HUES6 (cell line): ENCODE measurements around the gene SPTBN5.

Experiments used
- H3K27ac ChIP-seq: 2 replicates; pipeline ENCODE4 v1.7.0; 2013; ENCODE audit warnings: low read depth, mild to moderate bottlenecking, low read length, inconsistent platforms
- H3K27me3 ChIP-seq: 2 replicates; pipeline ENCODE4 v1.6.1; 2013; ENCODE audit warnings: low read length; ENCODE audit not compliant: control insufficient read depth, insufficient read depth
- H3K36me3 ChIP-seq: 2 replicates; pipeline ENCODE4 v1.6.1; 2013; ENCODE audit warnings: low read length; ENCODE audit not compliant: control insufficient read depth, insufficient read depth
- H3K4me1 ChIP-seq: 2 replicates; pipeline ENCODE4 v1.6.1; 2013; ENCODE audit warnings: low read length; ENCODE audit not compliant: control insufficient read depth, insufficient read depth
- H3K4me3 ChIP-seq: 2 replicates; pipeline ENCODE4 v1.5.1; 2013; ENCODE audit warnings: low read depth, low read length
- H3K9ac ChIP-seq: one replicate; pipeline ENCODE4 v1.6.1; 2013; ENCODE audit warnings: mild to moderate bottlenecking, low read length
- H3K9me3 ChIP-seq: 2 replicates; pipeline ENCODE4 v1.6.1; 2013; ENCODE audit warnings: low read depth, low read length; ENCODE audit not compliant: control insufficient read depth, insufficient read depth

SPTBN5 gene

DNA sequence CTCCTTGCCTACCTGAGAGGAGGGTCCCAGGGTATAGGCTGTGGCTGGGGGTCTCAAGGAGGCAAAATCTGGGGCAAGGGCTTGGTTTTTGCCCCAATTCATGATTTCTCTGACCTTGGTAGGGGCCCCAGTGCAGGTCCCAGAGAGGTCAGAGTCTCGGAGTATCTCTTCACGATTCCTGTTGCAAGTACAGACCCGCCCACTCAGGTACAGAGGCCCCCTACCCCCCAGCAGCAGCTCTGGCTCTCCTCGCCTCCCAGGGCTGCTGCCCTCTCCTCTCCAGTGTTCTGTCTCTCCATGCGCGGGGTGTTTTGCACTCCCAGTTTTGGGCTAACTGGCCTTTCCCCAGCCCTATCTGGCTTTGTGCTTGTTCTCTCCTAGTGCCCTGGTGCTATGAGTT lies 71.4 kb downstream of the SPTBN5 start:
- no peaks in the 10 kb centered on the region; the same call in 1 of the 2 replicates for H3K27me3 ChIP-seq
- peaks cover 50% of the 10 kb centered on the region for H3K36me3 ChIP-seq
- no peak overlapping the region for H3K4me3 ChIP-seq
- no peak overlapping the region for H3K27ac ChIP-seq
- H3K9me3 ChIP-seq, result no peaks in the 10 kb centered on the region
- no peak overlapping the region for H3K9ac ChIP-seq
- H3K4me1 ChIP-seq, result no peaks in the 10 kb centered on the region

DNA sequence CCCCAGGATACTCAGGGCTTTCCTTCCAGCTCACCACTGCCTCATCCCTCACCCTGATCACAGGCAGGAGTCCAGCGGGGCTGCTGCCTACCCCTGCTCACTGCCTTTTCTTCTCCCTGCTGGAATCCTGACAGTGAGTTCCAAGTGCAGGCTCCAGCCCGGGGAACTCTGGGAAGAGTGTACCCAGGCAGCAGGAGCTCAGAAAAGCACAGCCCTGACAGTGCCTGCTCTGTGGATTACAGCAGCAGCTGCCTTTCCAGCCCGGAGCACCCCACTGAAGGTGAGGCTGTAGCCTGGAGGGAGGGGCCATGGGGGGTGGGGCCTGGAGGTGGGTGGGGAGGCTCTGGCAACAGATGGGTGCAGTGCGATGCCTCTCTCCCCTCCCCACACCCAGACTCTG lies 72.0 kb downstream of the SPTBN5 start:
- Histone ChIP-seq H3K4me1 (no peaks in the 10 kb centered on the region), H3K9ac (no peak overlapping the region), H3K4me3 (no peak overlapping the region), H3K27ac (no peak overlapping the region), H3K27me3 (no peaks in the 10 kb centered on the region; the same call in 1 of the 2 replicates), H3K36me3 (peaks cover 52% of the 10 kb centered on the region), H3K9me3 (no peaks in the 10 kb centered on the region)

DNA sequence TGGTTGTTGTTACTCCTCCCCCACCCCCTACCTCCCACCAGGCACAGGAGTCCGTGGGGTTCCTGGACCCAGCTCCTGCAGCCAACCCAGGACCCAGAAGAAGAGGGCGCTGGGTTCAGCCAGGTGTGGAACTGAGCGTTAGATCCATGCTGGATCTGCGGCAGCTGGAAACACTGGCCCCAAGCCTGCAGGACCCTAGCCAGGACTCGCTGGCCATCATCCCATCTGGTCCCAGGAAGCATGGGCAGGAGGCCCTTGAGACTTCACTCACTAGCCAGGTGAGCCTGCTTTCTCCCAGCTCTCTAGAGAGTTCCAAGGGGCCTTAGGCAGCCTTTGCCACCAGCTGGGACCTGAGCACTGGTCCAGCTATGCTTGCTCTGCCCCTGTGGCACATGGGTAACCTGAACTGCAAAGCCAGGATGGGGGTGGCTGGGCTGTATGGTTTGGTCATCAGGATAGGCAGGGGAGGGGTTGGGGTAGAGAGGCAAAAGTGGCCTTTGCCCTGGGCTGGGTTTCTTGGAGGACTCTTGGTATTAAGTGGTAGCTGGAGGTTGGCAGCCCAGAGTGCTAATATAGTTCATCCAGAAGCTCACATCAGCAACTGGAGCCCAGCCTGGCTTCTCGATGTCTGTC lies 72.9 kb downstream of the SPTBN5 start:
- Histone ChIP-seq H3K4me3 (no peak overlapping the region), H3K27me3 (no peaks in the 10 kb centered on the region), H3K27ac (no peak overlapping the region), H3K9me3 (no peaks in the 10 kb centered on the region), H3K9ac (no peak overlapping the region), H3K36me3 (peaks cover 53% of the 10 kb centered on the region), H3K4me1 (no peaks in the 10 kb centered on the region)

DNA sequence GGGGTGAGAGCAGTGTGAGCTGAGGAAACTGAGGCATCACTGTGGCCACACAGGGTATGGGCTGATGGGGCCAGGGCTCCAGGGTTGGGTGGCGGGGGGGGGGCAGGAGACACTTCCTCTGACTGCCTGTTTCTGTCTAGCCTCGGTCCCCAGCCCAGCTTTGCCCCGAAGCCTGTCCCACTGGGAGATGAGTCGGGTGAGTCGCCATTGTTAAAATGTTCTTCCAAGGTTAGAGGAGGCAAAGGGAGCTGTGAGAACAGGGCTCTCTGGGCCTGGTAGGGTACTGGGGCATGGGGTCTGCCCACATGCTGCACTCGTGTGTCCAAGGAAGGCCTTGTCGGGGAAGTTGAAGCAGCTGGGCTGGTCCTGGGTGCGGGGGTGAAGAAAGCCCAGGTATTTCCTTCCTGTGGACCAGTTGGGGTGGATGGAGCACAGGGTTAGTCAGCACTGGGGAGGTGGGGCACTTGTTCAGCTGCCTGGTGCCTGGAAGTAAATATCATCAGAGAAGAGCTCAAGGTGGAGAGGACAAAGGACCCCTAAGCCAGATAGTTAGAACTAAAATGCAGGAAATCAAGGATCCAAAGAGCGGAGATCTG lies 74.3 kb downstream of the SPTBN5 start:
- H3K4me1 ChIP-seq, result no peaks in the 10 kb centered on the region
- peaks cover 58% of the 10 kb centered on the region for H3K36me3 ChIP-seq

DNA sequence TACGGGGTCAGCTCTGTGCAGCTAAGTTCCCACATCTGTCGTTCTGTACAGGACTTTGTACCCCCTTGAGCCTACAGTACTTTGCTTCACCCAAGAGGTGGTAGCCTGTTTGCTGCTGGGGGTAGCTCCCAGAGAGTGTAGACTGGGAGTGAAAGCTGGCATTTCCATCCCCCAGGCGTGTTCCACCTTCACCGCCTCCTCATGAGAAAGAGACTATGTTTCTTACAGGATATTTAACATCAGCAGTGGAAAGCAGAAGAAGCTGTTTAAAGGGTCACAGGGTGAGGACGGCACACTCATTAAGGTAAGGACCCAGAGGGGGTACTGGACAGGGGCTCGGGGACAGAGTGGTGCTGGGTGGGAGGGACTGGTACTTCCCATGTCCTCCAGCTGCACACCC lies 76.1 kb downstream of the SPTBN5 start:
- no peak overlapping the region for H3K27ac ChIP-seq
- no peaks in the 10 kb centered on the region for H3K27me3 ChIP-seq
- H3K36me3 ChIP-seq, result peaks cover 42% of the 10 kb centered on the region
- no peaks in the 10 kb centered on the region for H3K9me3 ChIP-seq
- no peak overlapping the region for H3K4me3 ChIP-seq
- H3K4me1 ChIP-seq, result no peaks in the 10 kb centered on the region
- no peak overlapping the region for H3K9ac ChIP-seq

More for the DNA sequence above, 74.3 kb downstream of the SPTBN5 start:
- Histone ChIP-seq H3K9ac (no peak overlapping the region), H3K27me3 (no peaks in the 10 kb centered on the region), H3K4me3 (no peak overlapping the region), H3K9me3 (no peaks in the 10 kb centered on the region), H3K27ac (no peak overlapping the region)

DNA sequence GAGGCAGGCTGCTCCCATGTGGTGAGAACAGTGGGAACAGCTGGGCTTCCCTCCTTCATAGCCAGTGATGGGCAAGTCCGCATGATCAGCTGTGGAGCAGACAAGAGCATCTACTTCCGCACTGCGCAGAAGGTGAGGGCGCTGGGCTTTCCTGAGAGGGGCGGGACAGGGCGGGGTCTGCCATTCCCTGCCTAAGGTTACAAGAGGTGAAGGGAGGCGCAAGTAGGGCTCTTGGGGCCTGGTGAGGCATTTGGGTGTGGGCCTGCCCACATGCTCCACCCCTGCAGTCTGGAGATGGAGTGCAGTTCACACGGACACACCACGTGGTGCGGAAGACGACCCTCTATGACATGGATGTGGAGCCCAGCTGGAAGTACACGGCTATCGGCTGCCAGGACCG lies 76.5 kb downstream of the SPTBN5 start:
- Histone ChIP-seq H3K9ac (no peak overlapping the region), H3K36me3 (peaks cover 38% of the 10 kb centered on the region), H3K4me3 (no peak overlapping the region), H3K9me3 (no peaks in the 10 kb centered on the region), H3K27ac (no peak overlapping the region), H3K4me1 (no peaks in the 10 kb centered on the region), H3K27me3 (no peaks in the 10 kb centered on the region)

DNA sequence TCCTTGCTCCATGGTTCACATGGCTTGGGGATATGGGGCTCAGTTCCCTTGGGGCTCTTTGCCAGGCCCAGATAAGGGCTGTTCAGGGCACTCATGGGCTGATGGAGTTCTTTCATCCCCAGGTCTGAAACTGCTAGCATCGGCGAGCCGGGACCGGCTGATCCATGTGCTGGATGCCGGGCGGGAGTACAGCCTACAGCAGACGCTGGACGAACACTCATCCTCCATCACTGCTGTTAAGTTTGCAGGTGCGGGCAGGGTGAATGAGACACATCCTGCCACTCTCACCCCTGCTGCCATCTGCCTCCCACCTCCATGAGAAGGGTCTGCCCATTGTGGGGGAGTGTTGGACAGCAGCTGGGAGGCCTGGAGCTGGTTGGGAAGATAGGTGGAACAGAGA lies 77.1 kb downstream of the SPTBN5 start:
- Histone ChIP-seq H3K9ac (no peak overlapping the region), H3K4me1 (no peaks in the 10 kb centered on the region), H3K27me3 (no peaks in the 10 kb centered on the region), H3K27ac (no peak overlapping the region), H3K9me3 (no peaks in the 10 kb centered on the region), H3K4me3 (no peak overlapping the region), H3K36me3 (peaks cover 35% of the 10 kb centered on the region)

DNA sequence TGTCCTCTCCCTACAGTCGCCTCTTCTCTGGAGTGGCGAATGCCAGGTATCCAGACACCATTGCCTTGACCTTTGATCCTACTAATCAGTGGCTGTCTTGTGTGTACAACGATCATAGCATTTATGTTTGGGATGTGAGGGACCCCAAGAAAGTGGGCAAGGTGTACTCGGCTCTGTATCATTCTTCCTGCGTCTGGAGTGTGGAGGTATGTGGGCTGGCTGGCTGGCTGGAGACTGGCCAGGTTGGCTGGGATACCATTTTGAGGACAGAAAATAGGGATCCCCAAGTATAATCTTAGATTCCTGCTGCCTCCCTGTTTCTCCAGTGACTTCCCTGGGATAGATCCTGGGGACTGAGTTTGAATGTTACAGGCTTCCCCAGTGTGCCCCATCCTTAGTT lies 79.3 kb downstream of the SPTBN5 start:
- peaks cover 26% of the 10 kb centered on the region for H3K36me3 ChIP-seq
- no peak overlapping the region for H3K27ac ChIP-seq

DNA sequence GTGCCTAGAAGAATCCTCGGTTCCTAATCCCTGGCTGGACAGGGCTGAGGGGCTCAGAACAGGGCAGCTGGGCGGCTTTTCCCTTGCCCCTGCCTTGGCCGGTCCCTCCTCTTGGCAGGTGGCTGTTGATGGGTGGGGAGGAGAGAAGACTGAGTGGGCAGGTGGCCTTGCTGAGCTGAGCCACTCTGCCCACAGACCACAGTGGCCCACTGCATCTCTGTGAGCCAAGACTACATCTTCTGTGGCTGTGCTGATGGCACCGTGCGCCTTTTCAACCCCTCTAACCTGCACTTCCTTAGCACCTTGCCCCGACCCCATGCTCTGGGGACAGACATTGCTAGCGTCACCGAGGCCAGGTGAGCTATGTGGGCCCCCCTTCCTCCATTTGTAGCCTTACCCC lies 80.4 kb downstream of the SPTBN5 start:
- peaks cover 16% of the 10 kb centered on the region for H3K36me3 ChIP-seq
- H3K9ac ChIP-seq, result no peak overlapping the region
- H3K27ac ChIP-seq, result no peak overlapping the region
- H3K4me1 ChIP-seq, result peaks cover 10% of the 10 kb centered on the region; the same call in 1 of the 2 replicates
- H3K4me3 ChIP-seq, result no peak overlapping the region
- H3K9me3 ChIP-seq, result no peaks in the 10 kb centered on the region
- H3K27me3 ChIP-seq, result no peaks in the 10 kb centered on the region

More for the DNA sequence above, 79.3 kb downstream of the SPTBN5 start:
- Histone ChIP-seq H3K9ac (no peak overlapping the region), H3K9me3 (no peaks in the 10 kb centered on the region), H3K4me3 (no peak overlapping the region), H3K4me1 (peaks cover 3% of the 10 kb centered on the region; the same call in 1 of the 2 replicates), H3K27me3 (no peaks in the 10 kb centered on the region)

DNA sequence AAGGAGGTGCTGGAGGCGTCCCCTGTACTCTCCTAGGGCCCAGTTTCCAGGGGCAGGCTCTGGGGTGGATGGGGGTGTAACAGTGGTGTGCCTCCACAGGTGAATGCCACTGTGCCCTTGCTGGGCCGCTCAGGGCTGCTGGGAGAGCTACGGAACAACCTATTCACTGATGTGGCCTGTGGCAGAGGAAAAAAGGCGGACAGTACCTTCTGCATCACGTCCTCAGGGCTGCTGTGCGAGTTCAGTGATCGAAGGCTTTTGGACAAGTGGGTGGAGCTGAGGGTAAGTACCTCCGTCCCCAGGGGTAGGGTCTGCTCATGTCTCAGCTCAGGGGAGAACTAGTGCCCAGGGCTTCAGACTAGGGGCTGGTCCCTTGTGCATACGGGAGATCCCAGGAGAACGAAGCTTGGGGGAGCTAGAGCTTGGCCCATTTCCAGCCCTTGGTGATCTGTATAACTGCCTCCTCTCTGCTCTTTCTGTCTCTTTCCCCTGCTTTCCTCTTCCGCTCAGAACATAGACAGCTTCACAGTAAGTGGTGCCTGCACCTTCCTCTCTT lies 81.0 kb downstream of the SPTBN5 start:
- H3K9me3 ChIP-seq, result no peaks in the 10 kb centered on the region
- H3K9ac ChIP-seq, result no peak overlapping the region
- H3K27ac ChIP-seq, result no peak overlapping the region
- peaks cover 10% of the 10 kb centered on the region; the same call in 1 of the 2 replicates for H3K4me1 ChIP-seq
- no peak overlapping the region for H3K4me3 ChIP-seq
- H3K27me3 ChIP-seq, result no peaks in the 10 kb centered on the region
- H3K36me3 ChIP-seq, result peaks cover 11% of the 10 kb centered on the region

DNA sequence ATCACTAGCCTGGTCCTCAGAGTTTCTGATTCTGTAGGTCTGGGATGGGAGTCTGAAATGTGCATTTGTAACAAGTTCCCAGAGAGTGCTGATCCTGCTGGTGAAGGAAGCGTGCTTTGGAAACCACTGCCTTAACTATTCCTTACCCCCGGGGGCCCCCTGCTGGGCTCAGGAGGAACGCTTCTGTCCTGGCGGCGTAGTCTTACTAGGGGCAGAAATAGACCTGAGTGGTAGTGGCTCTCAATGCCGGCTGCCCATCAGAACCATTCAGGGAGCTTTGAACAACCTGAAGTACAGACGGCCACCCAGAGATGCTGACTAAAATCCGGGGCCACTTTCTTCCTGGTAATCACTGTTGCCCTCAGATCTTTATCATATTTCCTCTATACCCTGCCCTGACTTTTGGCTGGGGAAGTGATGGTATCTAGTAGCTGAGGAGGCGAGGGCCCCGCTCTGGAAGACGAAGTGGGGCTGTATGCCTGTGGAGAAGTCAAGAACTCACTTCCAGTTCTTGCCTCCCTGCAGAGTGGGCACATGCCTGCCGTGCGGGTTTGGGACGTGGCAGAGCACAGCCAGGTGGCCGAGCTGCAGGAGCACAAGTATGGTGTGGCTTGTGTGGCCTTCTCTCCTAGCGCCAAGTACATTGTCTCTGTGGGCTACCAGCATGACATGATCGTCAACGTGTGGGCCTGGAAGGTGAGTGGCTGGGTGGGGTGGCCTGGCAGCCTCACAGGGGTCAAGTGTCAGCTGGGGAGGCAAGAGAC lies 82.2 kb downstream of the SPTBN5 start:
- peaks cover 10% of the 10 kb centered on the region; the same call in 1 of the 2 replicates for H3K4me1 ChIP-seq
- H3K4me3 ChIP-seq, result no peak overlapping the region
- H3K36me3 ChIP-seq, result 0 out of 2 replicates have a peak, but pooled peaks cover 6% of the 10 kb centered on the region
- H3K9me3 ChIP-seq, result no peaks in the 10 kb centered on the region
- H3K27me3 ChIP-seq, result no peaks in the 10 kb centered on the region
- H3K27ac ChIP-seq, result no peak overlapping the region
- H3K9ac ChIP-seq, result no peak overlapping the region
